HG02870 (cell line): ENCODE data around the gene ZNF787.

Experiments
- ATAC-seq: cut with Tn5 transposase; IDR thresholded peaks from one replicate; pipeline ENCODE4 v1.9.1; 2021; ENCODE audit warnings: mild to moderate bottlenecking, moderate library complexity; ENCODE audit not compliant: unreplicated experiment

The ZNF787 gene

DNA sequence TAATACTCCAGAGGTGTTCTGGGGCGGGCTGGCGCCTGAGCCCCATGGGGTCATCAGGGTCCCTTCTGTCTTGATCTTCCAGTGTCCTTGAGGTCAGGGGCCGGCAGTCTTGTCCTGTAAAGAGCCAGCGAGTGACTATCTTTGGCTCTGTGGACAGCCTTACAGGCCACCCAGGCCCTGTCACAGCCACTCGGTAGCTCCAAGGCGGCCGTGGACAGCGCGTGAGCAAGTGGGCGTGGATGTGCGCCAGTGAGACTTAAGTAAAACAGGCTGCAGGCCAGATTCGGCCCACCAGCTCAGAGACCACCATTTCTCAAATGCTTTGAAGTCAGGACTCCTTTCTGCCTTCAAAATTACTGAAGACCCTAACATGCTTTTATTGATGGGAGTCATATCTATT is 23.7 kb upstream of the ZNF787 start:
- ATAC-seq = no peak

DNA sequence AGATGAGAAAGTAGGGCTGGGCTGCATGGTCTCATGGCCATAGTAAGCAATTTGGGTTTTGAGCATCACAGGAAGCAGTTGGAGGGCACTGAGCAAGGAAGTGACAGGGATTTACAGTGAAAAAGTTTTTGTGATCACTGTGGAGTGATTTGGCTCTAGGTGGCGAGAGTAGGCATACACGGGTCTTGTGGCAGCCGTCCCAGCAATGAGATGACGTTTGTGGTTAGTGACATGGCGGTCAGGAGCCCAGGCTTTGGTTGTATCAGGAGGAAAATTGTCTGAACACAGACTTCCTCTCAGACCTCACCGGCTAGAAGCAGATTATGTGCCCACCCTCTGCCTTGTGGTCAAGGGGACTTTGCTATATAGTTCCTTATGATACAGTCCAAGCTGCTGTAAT is 23.3 kb upstream of the ZNF787 start:
- ATAC-seq = no peak

DNA sequence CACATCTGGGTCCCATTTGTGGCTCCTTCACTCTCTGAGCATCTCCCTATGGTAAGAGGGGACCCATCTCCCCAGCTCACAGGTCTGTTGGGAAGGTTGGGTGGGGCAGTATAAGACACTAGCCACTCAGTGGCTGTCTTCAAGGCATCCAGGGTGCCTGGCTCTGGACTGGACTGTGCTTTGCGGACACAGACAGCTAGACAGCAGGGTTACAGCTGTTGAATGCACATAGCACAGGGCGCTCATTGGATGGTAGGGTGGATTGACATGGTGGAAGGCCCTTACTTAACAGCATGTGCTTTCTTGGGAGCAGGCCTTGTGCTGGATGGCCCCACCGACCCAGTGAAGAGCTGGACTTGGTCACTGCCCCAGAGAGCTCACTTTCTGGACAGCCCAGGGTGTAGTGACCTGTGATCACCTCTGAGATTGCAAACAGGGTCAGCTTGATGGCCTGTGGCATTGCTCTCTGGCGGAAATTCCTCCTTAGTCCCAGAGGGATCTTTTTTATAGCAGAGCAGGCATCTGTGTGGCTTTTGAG is 21.9 kb upstream of the ZNF787 start:
- no peak for ATAC-seq

DNA sequence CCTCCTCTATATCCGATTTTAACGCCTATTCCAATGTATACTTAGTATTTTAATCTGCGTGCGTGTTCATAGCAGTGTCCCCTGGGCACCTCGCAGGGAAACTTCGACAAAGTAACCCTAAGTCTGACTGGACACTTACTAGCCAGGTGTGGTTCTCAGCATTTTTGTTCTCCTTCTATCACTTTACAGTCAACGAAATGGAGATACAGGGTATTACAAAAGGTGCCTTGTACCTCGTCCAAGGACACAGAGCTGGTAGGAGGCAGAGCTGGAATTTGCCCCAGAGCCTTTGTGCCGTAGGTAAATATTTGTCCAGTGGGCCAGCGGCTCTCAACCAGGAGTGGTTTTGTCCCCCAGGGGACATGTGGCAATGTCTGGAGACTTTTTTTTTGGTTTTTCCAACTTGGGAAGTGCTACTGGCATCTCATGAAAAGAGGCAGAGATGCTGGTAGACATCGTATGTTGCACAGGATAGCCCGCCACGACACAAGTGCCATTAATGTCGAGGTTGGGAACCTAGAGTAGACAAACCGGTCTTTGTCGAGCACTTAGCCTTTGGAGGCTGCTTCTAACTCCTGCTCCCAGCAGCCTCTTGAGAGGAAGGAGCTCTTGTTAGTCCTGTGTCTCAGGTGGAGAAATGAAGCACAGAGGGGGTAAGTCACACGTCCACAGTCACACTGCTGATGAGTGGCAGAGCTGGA is 21.1 kb upstream of the ZNF787 start:
- no peak for ATAC-seq

DNA sequence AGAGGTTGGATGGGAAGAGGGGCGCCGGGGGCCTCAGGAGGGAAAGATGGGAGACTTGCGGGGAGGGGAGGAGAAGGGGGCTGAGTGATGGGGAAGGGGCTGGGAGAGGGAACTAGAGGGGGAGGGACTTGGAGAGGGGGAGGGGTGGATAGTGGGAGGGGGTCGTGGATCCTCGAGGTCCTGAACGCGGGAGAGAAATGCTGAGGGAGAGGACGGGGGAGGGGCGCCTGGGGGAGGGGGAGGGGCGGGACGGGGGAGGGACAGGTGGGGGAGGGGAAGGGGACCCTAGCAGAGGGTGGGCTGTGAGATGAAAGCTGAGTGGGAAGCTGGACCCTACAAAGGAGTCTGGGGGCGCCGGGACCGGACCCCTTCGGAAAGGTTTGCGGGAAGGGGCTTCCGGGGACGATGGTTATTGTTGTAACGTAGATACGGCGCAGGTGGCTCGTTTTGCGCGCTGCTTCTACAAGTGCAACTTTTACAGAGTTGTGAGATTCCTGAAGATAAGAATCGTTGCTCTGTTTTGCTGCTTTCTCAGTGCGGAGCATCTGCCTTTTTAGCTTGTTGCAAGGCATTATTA is 20.4 kb upstream of the ZNF787 start:
- ATAC-seq = no peak

DNA sequence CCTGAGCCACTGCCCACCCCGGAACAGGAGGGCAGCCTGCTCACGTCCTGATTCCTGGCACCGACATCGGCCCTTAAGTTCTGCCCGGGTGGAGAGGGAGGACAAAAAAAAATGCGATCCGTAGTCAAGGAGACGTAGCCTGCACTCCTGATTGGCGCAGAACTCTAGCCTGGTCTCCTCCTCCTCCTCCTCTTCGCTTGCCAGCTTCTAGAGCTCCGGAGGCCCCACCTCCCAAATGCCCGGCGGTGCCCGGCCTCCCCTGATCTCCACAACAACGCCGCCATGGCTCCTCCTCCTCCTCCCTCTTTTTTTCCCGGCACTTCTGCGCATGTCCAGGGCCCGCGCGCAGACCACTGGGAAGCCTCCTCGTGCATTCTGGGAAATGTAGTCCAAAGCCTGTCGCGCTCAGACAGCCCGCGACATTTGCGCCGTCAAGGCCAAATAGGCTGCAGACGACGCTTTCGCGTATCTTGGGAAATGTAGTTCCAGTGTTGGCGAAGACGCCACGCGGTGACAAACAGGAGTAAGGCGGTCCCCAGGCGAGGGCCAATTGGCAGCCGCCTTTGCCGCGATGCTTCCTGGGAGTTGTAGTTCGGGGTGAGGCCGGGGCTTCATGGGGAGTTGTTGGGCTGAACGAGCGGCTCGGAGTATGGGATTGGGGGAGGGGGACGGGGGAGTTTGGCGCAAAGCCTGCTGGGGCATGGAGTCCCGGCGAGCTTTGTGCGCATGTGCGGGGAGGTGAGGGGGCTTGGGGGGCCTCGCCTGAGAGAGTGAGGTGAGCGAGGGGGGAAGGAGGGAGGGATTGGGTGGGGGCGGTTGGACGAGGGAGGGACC is 19.7 kb upstream of the ZNF787 start, which contains the start of gene ZNF444:
Gene ZNF444 (plus strand): TSS at position 705 of the 834 bp plus-strand sequence. CDS start 5,625 bp downstream, outside the sequence.
- peak; percentile 91 for ATAC-seq

DNA sequence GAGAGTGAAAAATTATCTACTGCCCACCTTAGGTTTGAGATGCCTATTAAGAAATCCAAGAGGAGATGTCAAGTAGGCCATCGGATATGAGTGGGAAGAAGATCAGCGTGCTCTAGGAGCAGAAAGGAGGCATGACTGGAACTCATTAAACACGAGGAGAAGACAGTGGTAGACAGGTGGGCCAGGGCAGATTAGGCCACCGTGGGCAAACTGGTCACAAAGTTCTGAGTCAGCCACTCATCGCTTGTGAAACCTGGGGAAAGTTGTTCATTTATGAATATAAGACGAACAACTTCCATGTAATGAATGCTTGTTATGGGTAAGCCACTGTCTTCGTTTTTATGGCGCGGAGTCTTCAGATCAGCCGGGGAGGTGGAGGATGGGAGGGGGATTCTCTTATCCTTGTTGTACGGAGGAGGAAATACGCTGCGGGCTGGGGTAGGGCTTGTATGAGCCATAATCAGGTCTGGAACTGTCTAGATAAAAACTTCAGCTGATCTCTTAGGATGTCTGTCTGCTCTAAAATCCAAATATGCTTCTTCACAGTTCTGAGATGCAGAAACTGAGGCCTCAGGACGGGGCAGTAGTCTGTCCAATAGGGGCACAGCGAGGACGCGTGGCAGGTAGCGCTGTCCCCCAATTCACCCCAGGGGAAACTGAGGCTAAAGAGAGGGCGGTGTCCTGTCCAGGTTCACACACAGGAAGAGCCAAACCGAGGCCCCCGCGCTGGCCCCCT is 18.9 kb upstream of the ZNF787 start:
- ATAC-seq = no peak

DNA sequence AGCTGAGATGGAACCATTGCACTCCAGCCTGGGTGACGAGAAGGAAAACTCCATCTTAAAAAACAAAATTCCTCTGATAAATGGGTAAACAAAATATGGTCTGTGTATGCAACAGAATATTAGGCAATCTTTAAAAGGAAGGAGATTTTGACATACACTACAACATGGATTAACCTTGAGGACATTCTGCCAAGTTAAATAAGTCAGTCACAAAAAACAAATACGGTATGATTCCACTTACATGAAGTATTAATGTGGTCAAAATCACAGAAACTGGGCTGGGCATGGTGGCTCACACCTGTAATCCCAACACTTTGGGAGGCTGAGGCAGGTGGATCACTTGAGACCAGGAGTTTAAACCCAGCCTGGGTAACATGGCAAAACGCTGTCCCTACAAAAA is 17.0 kb upstream of the ZNF787 start:
- no peak for ATAC-seq

DNA sequence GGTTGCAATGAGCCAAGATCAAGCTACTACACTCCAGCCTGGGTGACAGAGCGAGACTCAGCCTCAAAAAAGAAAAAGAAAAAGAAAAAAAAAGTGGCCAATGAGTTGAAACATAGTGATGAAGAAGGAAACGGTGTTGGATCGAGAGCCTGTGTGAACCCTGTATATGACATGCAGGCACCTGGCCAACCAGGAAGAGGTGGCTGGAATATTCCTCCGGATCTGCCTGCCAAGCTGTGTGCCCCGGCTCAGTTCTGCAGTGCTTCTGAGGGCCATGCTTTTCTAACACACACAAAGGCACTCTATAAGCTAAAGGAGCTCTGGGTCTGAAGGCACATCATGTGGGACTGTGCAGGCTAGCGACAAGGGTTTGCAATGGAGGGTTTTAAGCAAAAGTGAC is 16.3 kb upstream of the ZNF787 start:
- no peak for ATAC-seq

DNA sequence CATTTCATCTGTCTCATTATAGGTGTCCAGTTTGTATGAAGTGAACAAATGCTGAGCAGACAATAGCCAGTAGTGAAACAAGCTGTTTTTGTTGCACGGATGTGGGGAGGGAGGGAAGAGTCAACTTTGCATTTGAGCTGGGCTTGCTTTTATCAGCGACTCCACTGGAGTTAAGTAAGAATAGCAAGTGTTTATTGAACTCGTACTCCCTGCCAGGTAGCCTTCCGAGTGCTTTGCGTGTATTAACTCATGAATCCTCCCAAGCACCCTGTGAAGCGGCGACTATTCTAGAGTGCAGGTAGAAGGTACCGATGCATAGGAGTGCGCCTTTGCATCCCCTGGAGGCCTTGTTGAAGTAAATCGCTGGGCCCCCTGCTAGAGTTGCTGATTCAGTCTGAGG is 15.3 kb upstream of the ZNF787 start:
- no peak for ATAC-seq

DNA sequence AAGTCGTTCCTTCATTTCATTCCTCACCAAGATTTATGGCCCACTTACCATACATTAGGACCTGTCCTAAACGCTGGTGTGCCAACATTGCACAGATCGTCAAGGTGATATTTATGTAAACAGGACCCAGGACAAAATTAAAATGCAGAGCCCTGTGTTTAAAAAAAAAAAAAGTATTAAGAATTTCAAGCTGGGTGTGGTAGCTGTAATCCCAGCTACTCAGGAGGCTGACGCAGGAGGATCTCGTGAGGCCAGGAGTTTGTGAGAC is 13.5 kb upstream of the ZNF787 start:
- no peak for ATAC-seq

DNA sequence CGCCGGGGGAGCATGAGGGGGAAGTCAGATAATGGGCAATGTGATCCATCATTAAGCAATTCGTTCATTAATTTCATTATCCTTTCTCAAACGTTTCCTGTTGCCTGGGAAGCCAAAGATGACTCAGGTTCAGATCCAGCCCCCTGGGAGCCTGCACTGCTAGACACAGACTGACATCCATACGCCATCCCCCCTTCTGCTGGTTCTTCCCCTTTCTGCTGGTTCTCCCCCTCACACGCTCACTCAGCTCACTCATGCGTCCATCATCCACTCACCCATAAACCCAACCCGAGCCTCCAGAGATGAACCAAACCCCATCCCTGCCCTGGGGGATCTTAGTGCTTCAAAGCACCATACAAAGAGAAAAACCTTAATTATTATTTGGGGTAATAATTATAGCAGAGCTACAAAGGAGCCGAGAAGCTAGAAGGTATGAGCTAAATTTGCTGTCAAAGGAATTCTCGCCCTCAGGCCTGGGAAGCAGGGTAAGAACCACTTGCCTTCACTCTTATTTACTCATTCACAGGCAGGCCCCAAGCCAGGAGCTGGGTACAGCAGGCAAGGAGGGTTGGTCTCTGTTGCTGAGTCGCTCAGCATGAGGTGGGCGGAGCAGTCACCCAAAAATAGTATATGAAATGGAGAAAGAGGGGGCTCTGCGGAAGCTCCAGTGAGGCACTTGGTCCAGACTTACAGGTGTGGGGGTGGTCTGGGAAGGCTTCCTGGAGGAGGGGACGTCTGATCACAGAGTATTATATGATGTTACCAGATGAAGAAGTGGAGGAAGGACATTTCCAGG is 13.0 kb upstream of the ZNF787 start:
- ATAC-seq = no peak

DNA sequence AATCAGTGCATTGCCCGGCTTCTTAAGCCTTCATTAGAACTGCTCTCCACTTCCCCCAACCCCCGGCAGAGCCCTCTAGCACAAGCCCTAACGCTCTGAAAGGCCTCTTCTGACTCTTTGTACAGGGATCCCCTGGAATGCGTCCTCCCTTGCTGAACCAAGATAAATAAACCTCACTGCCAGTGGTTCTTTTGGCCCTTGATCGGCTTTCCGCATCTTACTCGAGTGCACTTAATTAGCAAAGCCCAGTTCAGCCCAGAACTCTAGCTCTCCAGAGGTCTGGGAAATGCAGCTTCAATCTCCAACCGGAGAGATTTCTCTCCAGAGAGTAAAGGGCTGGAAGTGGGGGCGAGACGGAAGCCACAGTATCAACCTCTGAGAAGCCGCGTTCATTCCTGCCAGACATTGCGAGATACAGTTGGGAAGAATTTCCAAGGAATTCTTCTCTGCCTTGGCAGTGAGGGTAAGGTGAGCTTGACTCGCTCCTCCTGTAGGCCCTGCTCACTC is 11.3 kb upstream of the ZNF787 start:
- ATAC-seq = no peak

DNA sequence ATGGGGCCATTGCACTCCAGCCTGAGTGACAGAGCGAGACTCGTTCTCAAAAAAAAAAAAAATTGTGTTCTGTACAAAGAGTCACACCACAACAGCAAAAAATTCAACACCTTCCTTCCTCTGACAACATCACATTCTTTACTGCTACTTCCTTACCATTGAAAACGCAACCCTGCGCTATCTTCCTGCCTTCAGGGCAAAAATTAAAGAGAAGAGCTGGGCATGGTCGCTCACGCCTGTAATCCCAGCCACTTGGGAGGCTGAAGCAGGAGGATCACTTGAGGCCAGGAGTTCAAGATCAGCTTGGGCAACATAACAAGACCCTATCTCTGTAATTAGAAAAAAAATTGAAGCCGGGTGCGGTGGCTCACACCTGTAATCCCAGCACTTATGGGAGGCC is 10.6 kb upstream of the ZNF787 start:
- ATAC-seq = no peak

DNA sequence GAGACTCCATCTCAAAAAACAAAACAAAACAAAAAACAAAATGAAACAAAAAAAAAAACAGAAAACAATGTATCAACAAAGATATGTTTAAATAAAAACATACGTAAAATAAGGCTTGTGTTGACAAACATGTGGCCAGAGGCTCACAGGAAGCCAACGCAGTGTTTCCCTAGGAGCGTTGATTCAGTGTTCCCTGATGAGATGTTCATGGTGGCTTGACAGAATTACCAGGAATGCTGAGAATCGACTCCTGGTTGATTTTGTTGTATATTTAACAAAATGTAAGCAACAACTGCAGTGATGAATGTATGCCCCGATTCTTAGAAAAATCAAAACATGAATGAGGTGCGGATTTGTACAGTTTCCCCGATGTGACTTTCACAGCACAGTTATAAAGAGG is 8.9 kb upstream of the ZNF787 start:
- no peak for ATAC-seq

DNA sequence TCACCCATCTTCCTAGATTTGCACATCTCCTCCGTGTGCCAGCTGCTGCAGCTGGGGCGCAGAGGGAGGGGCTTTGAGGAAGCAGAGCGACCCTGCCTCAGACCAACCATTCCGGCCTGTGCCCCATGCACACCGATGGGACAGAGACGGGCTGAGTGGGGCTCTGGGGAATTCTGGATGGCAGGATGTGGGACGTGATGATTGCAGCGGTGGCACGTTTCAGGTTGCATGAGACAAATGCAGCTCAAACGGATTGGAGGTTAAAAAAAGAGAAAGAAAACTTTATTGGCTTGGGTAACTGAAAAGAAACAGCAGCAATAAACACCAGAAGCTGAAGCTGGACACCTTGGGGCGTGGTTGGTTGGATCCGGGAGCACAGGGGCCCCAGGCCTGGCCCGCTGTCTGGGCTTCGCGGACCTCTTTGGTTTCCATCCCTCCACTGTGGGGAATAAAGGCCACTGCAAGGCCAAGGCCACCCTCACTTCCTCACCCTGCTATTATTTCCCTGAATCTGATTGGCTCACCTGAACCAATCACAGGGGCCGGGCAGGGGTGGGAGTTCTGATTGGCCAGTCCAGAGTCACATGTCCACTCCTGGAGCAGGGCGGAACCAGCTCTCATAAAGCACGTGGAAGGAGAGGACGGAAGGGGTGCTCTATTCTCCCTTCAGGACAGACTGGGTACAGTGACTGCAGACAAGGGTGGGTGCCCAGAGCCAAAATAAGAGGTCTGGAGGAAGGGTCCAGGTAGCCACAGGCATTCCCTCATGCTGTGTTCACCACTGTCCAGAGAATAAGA is 6.1 kb upstream of the ZNF787 start:
- no peak for ATAC-seq

DNA sequence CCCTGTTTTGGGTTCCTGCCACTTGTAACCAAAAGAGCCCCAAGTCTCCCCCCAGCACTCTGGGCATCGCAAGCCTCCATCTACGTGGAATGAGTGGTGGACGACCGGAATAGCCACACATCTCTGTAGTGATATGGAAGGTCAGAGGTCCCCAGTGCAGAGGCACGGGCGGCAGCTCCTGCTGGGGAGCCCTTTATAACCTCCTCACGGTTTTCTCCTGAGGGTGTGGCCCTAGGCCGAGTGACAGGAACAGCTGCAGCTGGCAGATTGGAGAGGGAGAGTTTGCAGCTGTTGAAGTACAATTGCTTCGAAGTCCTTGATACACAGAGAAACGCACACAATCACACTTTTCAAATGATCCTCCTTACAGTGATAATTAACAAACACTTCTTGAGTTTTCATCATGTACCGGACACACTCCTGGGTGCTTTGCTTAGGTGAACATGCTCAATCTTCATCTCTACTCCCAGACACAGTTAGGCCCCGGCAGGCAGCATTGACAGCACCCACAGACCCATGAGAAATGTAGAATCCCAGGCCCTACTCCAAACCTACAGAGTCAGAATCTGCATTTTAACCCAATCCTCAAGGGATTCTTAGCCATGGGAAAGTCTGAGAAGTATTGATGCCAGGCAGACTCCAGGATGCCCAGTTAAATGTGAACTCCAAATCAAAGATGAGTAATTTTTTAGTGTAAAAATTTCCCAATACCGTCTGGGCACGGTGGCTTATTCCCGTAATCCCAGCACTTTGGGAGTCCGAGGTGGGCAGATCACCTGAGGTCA is 4.9 kb upstream of the ZNF787 start:
- no peak for ATAC-seq

DNA sequence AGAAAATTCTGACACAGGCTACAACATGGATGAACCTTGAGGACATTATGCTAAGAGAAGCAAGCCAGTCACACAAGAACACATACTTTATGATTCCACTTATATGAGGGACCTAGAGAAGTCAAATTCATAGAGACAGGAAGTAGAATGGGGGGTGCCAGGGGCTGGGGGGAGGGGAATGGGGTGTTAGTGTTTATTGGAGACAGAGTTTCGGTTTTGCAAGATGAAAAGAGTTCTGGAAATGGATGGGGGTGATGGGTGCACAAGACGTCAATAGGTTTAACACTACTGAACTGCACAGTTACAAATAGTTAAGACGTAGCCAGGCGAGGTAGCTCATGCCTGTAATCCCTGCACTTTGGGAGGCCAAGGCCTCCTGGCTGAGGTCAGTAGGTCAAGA is 3.5 kb upstream of the ZNF787 start:
- ATAC-seq = no peak
